ENCODE data around the gene NDST4. TPM values are rescaled to one million over a fixed set of nuclear protein-coding genes. Genes with fewer than 3 reads are reported as not detected.

Gene NDST4
- total and polyA plus RNA-seq, 4 donors, result not detected

DNA sequence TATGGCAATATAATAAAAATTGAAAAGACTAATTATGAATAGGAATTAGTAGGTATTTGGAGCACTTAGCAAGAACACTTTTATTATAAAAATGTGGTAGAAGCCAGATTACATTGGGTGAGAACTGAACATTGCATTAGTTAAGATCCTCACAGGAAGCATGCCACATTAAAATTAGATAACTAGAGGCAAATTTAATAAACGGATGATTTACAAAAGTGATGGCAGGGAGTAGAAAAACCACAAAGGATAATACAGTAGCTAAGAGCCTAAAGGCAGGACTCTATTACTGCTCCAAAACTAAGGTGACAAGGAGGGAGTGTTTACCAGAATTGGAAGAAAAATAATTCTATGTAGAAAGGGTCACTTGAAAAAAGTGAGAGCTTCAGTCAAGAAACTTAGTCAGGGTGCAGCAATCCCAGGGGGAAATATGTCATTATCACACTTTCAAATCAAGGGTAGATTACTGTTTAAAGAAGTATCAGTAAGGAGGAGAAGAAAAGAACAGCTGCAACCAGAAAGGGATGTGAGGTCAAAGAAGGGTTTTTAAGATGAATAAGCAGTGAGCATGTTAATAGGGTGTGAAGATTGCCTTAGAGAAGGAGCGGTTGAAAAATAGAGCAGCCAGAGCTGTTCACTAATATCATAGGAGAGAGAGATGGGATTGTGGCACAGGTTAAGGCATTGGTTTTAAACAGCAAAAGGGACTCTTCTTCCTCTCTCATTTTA is 84.6 kb downstream of the NDST4 start:
- Histone ChIP-seq H3K9me3 (ENCODE audit: control insufficient read depth in 4 of 4, low read length in 3 of 4) (no peaks in the 10 kb centered on the region), H3K36me3 (ENCODE audit: control insufficient read depth in 4 of 4, insufficient read depth in 3 of 4, low read depth in 1 of 4, low read length in 3 of 4) (no peaks in the 10 kb centered on the region), H3K4me3 (ENCODE audit: low read depth in 1 of 3, low read length in 3 of 3) (no peak overlapping the region), H3K27ac (ENCODE audit: low read depth in 1 of 2, low read length in 2 of 2) (no peak overlapping the region), H3K4me1 (ENCODE audit: control insufficient read depth in 4 of 4, insufficient read depth in 4 of 4, low read length in 3 of 4) (no peaks in the 10 kb centered on the region), H3K9ac (ENCODE audit: low read depth in 1 of 2, low read length in 2 of 2) (no peak overlapping the region), H3K27me3 (ENCODE audit: control insufficient read depth in 4 of 4, insufficient read depth in 4 of 4, low read length in 3 of 4) (no peaks in the 10 kb centered on the region)
- DNase-seq (ENCODE audit: low spot score), result no peak
- TF ChIP-seq, protein P1, sequence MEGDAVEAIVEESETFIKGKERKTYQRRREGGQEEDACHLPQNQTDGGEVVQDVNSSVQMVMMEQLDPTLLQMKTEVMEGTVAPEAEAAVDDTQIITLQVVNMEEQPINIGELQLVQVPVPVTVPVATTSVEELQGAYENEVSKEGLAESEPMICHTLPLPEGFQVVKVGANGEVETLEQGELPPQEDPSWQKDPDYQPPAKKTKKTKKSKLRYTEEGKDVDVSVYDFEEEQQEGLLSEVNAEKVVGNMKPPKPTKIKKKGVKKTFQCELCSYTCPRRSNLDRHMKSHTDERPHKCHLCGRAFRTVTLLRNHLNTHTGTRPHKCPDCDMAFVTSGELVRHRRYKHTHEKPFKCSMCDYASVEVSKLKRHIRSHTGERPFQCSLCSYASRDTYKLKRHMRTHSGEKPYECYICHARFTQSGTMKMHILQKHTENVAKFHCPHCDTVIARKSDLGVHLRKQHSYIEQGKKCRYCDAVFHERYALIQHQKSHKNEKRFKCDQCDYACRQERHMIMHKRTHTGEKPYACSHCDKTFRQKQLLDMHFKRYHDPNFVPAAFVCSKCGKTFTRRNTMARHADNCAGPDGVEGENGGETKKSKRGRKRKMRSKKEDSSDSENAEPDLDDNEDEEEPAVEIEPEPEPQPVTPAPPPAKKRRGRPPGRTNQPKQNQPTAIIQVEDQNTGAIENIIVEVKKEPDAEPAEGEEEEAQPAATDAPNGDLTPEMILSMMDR (IDR thresholded peaks at IDR 0.05; ENCODE audit: low read depth, low read length, missing input control), result no peak
- TF ChIP-seq, protein P2, sequence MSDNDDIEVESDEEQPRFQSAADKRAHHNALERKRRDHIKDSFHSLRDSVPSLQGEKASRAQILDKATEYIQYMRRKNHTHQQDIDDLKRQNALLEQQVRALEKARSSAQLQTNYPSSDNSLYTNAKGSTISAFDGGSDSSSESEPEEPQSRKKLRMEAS (IDR thresholded peaks at IDR 0.05), result no peak
- TF ChIP-seq HNF4G (IDR thresholded peaks at IDR 0.05), result no peak
- WGBS, result 71% methylated on average over 2 of the region's 2 CpGs

DNA sequence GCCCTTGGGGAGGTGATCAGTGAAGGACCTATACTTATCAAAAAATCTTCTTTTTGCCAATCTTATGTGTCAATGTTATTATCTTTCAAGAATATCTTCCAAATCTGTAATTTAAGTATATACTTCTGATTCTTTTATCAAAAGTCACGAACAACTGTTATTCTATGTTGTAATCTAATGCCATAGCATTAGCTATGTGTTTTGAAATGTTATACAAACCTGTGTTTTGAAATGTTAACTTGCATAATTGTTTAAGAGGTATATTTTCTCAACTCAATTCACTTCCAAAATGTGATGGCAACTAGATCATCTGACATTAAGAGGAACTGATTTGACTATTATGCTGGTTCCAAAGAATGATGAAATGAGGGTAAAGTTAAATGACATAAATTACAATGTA is 113.5 kb downstream of the NDST4 start:
- Histone ChIP-seq H3K9me3 (ENCODE audit: control insufficient read depth in 4 of 4, low read length in 3 of 4) (no peaks in the 10 kb centered on the region), H3K27ac (ENCODE audit: low read depth in 1 of 2, low read length in 2 of 2) (no peak overlapping the region), H3K4me1 (ENCODE audit: control insufficient read depth in 4 of 4, insufficient read depth in 4 of 4, low read length in 3 of 4) (no peaks in the 10 kb centered on the region), H3K36me3 (ENCODE audit: control insufficient read depth in 4 of 4, insufficient read depth in 3 of 4, low read depth in 1 of 4, low read length in 3 of 4) (no peaks in the 10 kb centered on the region), H3K27me3 (ENCODE audit: control insufficient read depth in 4 of 4, insufficient read depth in 4 of 4, low read length in 3 of 4) (no peaks in the 10 kb centered on the region), H3K9ac (ENCODE audit: low read depth in 1 of 2, low read length in 2 of 2) (no peak overlapping the region), H3K4me3 (ENCODE audit: low read depth in 1 of 3, low read length in 3 of 3) (no peak overlapping the region)
- TF ChIP-seq TAF1 (conservative IDR thresholded peaks at IDR 0.05), result no peak
- TF ChIP-seq, protein P3, sequence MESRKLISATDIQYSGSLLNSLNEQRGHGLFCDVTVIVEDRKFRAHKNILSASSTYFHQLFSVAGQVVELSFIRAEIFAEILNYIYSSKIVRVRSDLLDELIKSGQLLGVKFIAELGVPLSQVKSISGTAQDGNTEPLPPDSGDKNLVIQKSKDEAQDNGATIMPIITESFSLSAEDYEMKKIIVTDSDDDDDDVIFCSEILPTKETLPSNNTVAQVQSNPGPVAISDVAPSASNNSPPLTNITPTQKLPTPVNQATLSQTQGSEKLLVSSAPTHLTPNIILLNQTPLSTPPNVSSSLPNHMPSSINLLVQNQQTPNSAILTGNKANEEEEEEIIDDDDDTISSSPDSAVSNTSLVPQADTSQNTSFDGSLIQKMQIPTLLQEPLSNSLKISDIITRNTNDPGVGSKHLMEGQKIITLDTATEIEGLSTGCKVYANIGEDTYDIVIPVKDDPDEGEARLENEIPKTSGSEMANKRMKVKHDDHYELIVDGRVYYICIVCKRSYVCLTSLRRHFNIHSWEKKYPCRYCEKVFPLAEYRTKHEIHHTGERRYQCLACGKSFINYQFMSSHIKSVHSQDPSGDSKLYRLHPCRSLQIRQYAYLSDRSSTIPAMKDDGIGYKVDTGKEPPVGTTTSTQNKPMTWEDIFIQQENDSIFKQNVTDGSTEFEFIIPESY (IDR thresholded peaks at IDR 0.05), result no peak
- TF ChIP-seq FOXA1 (IDR thresholded peaks at IDR 0.05), result no peak
- TF ChIP-seq, protein P4, sequence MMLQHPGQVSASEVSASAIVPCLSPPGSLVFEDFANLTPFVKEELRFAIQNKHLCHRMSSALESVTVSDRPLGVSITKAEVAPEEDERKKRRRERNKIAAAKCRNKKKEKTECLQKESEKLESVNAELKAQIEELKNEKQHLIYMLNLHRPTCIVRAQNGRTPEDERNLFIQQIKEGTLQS (IDR thresholded peaks at IDR 0.05), result no peak
- TF ChIP-seq, protein P5, sequence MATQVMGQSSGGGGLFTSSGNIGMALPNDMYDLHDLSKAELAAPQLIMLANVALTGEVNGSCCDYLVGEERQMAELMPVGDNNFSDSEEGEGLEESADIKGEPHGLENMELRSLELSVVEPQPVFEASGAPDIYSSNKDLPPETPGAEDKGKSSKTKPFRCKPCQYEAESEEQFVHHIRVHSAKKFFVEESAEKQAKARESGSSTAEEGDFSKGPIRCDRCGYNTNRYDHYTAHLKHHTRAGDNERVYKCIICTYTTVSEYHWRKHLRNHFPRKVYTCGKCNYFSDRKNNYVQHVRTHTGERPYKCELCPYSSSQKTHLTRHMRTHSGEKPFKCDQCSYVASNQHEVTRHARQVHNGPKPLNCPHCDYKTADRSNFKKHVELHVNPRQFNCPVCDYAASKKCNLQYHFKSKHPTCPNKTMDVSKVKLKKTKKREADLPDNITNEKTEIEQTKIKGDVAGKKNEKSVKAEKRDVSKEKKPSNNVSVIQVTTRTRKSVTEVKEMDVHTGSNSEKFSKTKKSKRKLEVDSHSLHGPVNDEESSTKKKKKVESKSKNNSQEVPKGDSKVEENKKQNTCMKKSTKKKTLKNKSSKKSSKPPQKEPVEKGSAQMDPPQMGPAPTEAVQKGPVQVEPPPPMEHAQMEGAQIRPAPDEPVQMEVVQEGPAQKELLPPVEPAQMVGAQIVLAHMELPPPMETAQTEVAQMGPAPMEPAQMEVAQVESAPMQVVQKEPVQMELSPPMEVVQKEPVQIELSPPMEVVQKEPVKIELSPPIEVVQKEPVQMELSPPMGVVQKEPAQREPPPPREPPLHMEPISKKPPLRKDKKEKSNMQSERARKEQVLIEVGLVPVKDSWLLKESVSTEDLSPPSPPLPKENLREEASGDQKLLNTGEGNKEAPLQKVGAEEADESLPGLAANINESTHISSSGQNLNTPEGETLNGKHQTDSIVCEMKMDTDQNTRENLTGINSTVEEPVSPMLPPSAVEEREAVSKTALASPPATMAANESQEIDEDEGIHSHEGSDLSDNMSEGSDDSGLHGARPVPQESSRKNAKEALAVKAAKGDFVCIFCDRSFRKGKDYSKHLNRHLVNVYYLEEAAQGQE (IDR thresholded peaks at IDR 0.05), result no peak
- no peak for TF ChIP-seq JUND (IDR thresholded peaks at IDR 0.05)
- no peak for TF ChIP-seq NR2F2 (IDR thresholded peaks at IDR 0.05)
- TF ChIP-seq, protein P1 (IDR thresholded peaks at IDR 0.05; ENCODE audit: low read depth, low read length, missing input control), result no peak
- no peak for TF ChIP-seq FOXA2 (IDR thresholded peaks at IDR 0.05)
- TF ChIP-seq RAD21 (IDR thresholded peaks at IDR 0.05), result no peak
- no peak for TF ChIP-seq YY1 (IDR thresholded peaks at IDR 0.05)
- no peak for TF ChIP-seq HNF4A (conservative IDR thresholded peaks at IDR 0.05)
- TF ChIP-seq GABPA (IDR thresholded peaks at IDR 0.05 in 1 of 2, conservative IDR thresholded peaks at IDR 0.05 in 1 of 2), result no peak
- TF ChIP-seq SP1 (IDR thresholded peaks at IDR 0.05), result no peak
- no peak for TF ChIP-seq HNF4G (IDR thresholded peaks at IDR 0.05)
- TF ChIP-seq RXRA (IDR thresholded peaks at IDR 0.05), result no peak
- TF ChIP-seq, protein P2 (IDR thresholded peaks at IDR 0.05), result no peak
- WGBS, result 54% methylated on average over 1 of the region's 1 CpG
- no peak for DNase-seq (ENCODE audit: low spot score)

Measured in liver (tissue), 9 donors.